GM12873 (cell line): ENCODE data around the gene MEGF6.

Source experiments
- TF ChIP-seq, protein P1 (sequence below): IDR thresholded peaks from 2 replicates; pipeline ENCODE4 v1.5.1; 2012; ENCODE audit warnings: low read depth, mild to moderate bottlenecking, moderate library complexity, low read length, control low read depth; ENCODE audit not compliant: insufficient read depth; ENCODE audit errors: missing control alignments

Gene MEGF6

DNA sequence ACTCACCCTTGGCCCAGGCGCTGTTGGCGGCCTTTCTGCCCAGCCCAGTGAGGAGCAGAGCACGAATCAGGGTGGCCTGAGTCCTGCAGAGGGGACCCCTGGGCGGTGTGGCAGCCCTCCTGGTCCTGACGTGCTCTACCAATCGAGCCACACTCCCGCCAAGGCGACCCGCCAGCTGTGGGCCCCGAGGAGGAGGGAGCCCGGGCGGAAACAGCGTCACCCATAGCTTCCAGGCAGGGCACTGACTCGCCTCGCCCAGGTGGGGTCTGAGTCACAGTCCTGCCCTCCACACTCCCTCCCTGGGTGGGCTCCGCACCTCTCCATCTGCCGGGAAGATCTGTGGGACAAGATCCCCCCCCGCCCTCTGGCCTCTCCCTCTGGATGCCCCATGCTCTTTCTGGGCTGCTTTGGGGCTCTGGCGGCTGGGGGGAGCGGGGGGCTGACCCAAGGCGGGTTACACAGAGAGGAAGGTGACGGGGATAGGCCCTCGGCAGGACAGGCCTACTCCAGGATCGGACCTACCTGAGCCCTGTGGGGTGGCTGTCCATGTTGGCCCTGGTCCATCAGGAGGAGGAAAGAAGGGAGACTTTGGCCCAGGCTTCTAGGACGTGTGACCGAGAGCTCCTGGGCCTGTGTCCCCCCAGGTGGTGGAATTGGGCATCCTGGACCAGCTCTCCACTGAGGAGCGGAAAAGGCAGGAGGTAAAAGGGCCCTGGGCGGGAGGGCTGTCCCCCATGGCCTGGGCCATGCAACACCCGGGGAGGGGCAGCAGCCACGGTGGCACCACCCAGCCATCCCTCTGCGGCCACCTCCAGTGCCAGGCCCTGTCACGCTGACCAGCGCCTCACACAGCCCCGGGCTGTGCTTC lies 142.8 kb downstream of the MEGF6 start:
- TF ChIP-seq, protein P1, sequence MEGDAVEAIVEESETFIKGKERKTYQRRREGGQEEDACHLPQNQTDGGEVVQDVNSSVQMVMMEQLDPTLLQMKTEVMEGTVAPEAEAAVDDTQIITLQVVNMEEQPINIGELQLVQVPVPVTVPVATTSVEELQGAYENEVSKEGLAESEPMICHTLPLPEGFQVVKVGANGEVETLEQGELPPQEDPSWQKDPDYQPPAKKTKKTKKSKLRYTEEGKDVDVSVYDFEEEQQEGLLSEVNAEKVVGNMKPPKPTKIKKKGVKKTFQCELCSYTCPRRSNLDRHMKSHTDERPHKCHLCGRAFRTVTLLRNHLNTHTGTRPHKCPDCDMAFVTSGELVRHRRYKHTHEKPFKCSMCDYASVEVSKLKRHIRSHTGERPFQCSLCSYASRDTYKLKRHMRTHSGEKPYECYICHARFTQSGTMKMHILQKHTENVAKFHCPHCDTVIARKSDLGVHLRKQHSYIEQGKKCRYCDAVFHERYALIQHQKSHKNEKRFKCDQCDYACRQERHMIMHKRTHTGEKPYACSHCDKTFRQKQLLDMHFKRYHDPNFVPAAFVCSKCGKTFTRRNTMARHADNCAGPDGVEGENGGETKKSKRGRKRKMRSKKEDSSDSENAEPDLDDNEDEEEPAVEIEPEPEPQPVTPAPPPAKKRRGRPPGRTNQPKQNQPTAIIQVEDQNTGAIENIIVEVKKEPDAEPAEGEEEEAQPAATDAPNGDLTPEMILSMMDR: no peak

DNA sequence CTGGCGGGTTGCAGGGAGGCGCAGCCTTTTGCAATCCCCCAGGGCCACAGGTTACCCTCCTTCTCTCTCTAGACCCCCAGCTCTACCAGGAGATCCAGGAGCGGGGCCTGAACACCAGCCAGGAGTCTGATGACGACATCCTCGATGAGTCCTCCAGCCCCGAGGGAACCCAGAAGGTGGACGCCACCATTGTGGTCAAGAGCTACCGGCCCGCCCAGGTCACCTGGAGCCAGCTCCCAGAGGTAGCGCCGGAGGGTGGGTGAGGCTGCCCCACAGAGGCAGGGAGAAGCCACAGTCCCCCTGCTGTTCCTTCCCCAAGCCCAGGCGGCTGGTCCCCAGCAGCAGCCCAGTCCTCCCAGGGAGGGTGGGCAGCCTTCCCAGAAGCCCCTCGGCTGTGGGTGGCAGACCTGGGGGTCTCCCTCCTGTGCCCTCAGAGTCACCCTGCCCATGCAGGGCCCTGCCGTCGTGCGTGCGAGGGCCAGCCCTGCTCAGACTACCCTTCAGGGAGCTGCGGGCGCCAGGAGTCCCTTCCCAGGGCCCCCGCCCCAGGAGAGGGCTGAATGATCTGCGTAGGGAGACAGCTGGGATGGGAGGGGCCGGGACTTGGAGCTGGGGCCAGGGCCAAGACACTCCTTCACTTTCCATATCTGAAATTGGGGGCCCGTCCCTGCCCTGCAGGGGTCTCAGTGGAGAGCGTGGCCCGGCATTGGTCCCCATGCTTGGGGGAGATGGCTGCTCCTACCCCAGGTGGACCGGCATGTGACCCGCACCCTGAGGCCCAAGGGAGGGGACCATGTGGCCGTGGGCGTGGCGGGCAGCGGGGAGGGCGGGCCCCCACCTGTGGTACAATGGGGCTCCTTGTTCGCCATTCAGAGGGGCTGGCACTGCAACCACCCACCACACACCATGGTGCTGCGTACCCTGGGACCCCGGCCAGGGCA lies 143.9 kb downstream of the MEGF6 start:
- TF ChIP-seq, protein P1: no peak

DNA sequence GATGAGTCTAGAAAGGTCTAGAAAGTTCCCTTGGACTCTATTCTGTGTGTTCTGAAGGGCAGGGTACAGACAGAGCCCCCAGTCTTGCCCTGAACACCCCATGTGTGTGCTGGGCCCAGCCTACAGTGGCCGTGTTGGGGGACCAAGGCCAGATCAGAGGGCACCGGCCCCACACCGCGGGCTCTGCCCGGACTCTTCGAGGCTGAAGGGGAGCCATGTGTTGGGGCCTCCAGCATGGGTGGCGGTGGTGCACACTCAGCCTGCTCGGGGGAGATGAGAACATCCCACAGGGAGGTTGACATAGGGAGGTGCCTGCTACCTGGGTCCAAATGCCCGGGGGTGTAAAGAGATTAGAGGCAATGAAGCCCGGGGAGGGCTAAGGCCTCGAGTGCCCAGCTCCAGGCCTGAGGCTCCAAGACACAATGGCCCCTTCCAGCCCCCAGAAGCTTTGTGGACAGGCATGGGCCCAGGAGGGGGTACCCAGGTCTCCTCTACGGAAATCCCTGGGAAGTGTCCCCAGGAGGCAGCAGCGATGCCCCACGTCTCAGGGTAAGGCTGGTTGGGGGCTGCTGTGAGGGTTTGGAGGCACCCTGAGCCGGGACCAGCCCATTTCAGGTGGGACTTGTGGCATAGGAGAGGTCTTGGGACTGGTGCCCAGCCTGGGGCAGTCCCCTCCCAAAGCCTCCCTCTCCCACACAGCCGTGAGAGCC lies 144.8 kb downstream of the MEGF6 start:
- TF ChIP-seq, protein P1: no peak

DNA sequence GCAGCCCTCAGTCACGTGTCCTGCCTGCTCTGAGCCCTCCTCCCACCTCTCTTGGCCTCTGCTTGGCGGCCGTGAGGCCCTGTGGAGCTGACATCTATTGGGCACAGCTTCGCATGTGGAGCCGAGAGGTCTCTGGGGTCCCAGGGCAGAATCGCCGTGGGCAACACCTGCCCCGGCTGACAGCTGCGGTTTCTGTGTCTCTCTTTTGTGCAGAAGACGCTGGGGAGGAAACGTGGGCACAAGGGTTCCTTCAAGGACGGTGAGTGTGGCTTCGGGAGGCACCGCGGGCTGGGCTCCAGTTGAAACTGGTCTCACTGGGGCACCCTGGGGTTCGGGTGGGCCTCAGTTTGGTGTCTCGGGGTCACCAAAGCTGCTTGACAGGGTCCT lies 145.4 kb downstream of the MEGF6 start:
- TF ChIP-seq, protein P1: no peak

DNA sequence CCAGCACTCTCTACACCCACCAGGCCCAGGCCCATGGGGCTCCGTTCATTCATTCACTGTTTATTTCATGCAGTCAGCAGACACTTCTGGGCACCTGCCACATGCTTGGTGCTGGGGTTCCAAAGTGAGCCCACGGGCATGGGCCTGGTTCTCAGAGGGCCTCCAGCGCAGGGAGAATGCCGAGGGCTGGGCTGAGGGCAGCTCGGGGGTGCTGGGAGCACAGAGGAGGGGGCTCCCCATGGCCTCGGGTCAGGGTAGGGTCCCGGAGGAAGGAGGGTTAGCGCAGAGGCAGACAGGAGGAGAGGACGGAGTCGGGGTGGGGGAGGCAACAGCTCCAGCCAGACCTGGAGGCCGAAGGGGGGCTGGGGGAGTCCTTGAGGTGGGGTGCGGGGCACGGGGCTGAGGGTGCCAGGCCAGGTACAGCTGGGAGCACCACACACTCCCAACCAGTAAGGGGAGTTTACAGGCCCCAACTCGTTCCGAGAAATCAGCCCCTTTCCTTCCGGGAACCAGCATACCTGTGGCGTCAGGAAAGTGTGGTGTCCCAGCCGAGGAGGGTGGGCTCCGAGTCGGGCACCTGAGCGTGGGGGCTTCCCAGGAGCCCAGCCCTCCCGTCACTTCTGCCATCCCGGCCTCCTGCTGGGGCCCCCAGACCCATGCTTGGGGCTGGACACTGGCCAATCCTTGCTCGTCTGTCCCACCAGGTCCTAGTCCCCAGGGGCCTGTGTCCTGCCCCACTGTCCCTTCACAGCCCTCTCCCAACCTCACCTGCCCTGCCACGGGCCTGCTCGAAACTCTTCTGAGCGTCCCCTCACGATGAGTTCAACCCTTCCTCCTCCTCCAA lies 146.0 kb downstream of the MEGF6 start:
- TF ChIP-seq, protein P1: no peak

DNA sequence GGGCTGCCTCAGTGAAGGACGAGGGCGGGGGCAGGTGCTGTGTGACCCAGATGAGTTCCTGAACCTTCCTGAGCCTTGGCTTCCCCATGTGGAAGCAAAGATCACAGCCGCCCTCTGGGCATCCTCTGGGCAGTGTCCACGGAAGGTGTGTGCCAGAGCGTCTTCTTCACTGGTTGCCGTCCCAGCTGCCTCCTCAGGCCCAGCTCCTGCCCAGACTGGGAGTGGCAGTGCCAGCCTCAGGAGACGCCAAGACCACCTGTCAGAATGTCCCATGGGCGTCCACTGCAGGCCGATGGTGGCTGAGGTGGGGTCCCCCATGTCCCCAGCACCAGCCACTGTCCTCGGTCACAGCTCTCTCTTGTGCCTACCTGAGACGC lies 146.7 kb downstream of the MEGF6 start:
- TF ChIP-seq, protein P1: no peak
